HG03280 (cell line): Measurements from ENCODE around the gene CBX2.
A peak's percentile ranks its signal among the peaks of the same experiment; 100 is the strongest.

Source experiments
- ATAC-seq: cut with Tn5 transposase; IDR thresholded peaks from one replicate; pipeline ENCODE4 v1.9.1; 2021; ENCODE audit warnings: mild to moderate bottlenecking, moderate library complexity; ENCODE audit not compliant: unreplicated experiment

The CBX2 gene

DNA sequence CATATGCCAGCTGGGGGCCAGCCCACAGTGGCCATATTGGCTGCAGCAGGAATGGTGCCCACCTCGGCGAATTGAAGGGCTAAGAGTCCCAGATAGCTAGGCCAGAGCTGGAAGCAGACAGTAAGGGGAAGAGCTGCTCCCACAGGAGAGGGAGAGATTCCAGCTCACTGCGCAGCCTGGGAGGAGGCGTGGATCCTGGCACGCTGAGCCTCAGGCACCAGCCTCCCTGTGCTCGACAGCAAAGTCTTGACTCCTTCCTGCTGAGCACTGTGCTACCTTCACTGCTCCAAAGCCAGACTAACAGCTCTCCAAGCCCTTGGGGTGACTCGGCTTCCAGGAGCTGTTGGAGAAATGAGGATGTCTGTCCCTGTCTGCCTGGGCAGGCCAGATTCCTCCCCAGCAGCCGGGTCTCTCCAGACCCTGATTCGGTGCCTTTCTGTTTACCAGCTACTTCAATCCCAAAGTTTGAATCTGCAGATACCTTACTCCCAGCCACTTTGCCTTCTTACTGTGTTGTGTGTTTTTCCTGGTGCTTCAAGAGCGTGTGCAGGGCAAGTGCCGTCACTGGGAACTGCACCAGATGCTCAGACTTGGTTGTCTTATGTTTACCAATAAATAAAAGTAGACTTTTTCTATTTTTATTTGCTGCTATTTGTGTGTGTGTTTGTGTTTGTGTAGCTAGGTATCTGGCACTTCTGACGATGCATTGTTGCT is 9.1 kb downstream of the CBX2 start:
- ATAC-seq = no peak

DNA sequence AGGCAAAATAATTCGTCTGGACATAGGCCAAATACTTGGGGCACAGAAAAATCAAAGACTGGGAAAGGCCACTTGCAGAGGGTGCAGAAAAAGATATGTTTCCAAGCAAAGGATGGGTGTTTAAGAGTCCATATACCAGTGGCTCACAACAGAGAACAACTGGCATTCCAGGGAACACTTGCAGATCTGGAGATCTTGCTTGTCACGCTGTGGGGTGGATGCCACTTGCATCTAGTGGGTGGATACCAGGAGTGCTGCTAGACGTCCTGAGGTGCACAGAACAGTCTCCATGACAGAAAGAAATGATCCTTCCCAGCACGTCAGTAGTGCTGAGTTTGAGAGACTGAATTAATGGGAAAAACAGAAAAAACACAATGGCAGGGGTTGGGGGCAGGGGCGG is 10.5 kb downstream of the CBX2 start:
- ATAC-seq = no peak

- no peak for ATAC-seq
These were observed 11.3 kb downstream of the CBX2 start for GRCh38 chr17:79788989-79789942.

DNA sequence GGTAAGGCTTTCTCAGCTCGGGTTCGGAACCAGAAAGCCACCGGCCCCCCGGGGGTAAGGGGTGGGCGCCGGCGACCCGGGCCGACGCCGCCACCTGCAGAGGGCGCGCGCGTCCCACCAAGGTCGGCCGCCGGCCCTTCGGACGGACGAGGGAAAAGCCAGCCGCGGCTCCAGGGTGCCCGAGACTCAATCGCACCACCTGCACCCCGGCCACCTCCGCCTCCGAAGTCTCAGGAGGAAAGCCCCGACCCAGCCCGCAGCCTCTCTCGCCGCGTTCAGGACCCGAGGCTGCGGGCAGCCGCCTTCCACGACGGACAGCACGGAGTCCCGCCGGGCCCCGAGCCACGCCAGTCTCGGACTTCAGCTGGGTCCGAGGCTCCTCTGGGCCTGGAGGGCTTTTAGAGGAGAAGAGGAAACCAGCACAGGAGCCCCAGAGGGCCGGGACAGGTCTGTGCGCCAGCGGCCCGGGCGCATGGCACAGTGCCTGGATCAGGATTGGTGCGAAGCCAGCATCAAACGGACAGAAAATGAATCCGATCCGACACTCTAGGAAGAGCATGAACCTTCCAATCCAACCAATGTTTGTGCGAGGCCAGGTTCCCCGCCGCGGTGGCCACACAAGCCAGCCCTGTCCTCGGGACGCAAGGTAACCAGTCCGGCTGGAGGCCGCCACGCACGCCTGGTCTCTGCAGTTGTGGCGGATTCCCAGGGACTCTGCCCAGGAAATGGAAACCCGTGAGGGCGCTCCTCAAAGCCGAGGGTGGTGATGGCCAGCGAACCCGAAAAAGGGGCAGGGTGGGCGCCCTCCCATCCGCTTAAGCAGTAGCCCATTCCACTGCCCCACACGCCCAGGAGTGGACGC is 12.2 kb downstream of the CBX2 start:
- ATAC-seq = no peak

DNA sequence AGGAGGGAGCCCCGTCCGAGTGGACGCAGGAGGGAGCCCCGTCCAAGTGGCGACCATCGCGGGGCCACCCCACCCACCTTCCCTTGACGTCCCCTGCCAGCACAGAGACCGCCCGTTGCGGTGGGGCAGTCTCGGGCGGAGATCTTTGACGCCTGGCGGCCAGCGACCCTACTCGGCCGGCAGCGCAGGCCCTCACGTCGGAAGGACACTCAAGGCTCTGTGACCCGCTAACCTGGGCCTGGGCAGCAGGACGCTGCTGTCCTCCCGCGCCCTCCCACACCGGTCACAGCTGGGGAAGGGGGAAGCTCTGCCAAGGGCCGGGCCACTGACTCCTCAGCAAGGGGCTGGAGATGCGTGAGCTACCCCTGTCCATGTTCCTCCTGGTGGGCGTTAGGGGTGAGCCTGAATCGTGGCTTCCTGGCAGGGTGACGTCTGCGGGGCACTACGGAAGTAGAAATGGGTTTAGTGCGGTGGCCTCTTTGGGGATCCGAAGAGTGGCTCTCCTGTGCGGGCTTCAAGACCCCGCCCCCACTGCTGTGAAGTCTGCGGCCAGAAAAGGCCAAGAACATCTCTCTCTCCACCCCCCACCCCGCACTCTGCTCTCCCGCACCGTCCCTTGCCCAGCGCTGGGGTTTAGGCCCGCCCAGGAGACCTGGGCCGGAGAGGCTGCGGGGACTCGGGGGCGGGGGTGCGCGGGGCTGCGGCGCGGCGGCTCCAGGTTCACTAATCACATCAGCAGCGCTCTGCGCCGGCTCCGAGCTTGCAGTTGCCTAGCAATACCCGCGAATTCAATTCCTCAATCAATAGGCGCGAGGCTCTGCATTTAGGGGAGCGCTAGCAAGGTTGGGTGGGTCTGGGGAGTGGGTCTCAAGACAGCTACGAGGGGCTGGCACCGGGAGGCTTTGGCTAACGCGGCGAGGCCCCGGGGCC is 13.1 kb downstream of the CBX2 start:
- ATAC-seq = no peak

- no peak for ATAC-seq
These were observed 13.8 kb downstream of the CBX2 start for GRCh38 chr17:79791735-79792161.

- ATAC-seq = no peak
These were observed 14.5 kb downstream of the CBX2 start for GRCh38 chr17:79792341-79792871.

DNA sequence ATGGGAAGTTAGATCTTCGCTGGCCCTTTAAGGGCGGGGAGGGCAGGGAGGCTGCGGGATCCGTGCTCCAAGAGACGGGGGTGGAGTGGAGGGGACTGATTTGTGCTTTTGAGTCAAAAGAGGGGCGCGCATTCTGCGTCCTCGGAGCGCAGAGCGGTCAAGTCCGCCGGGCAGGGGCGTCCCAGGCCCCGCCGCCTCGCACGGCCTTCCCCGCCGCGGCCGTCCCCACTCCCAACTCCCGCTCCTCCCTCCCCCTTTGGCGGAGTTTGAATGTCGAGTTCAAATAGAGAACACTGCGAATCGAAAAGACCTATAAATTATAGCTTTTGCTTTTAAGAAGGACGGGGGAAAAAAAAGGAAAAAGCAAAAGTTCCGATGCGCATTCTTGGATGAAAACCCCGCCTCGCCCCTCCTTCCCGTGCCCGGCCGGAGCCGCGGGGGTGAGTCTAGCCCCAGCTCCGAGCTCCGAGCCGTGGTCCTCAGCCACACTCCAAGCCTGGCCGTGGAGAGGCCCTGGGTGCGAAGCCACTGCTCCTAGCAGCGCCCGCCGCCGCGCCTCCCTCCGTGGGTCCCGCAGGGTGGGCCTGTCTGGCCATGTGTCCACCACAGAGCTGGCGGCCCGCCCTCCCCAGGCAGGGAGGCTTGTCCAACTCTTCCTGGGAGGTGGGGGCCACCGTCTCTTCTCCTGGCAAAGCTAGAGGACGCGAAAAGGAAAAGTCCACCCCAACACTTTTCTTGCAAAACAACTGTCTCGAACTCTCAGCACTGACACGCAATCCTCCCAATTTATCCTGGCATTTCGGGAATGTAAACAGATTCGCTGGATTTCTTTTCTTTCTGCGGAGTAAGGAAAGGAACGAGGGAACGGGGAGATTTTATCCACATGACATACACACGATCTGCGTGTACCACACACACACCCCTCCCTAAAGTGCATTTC is 15.3 kb downstream of the CBX2 start:
- ATAC-seq = no peak

DNA sequence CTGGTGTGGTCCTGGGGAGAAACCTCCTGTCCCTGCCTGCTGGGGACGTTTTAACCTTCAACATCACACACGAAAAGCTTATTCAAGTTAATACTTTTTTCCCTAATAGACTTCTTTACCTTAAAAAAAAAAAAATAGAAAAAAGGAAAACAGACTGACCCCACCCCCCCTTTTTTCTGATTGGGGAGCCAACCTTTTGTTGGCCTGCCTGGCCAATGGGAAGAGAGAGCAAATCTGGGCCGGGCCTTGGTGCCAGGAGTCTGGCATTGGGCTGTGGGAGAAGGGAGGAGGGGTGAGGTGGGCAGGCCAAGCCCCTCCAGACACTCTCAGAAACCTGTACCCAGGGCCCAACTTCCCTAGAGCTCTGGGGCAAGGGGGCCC is 16.0 kb downstream of the CBX2 start:
- ATAC-seq = no peak

GRCh38 chr17:79794659-79795511 is 16.9 kb downstream of the CBX2 start:
- no peak for ATAC-seq

DNA sequence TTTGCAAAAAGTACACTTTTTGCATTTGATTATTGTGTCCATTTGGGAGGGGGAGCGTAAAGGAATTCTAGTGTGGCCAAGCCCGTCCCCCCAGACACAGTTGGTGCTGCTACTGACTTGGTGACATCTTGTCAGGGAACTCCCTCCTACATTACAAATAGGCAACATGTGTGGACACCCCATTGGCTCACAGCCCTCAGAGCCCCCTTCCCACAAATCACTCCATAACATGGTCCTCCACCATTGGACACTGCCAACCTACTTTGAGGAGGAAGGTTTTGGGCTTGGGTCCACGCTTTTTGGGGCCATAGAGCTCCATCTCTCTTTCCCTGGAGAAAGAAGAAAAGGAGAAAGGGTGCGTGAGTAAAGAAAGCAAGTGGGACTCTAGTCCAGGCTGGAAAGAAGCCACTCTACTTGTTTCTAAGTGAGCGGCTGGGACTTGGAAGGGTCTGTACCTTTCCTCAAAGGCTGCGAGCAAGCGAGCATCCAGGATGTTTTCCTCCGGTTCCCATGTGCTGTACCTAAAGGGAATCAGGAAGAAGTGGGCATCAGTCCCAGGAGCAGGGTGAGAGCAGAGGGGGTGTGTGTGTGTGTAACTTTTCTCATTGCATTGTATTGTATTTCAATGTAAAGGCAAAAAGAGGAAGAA is 18.0 kb downstream of the CBX2 start:
- no peak for ATAC-seq

DNA sequence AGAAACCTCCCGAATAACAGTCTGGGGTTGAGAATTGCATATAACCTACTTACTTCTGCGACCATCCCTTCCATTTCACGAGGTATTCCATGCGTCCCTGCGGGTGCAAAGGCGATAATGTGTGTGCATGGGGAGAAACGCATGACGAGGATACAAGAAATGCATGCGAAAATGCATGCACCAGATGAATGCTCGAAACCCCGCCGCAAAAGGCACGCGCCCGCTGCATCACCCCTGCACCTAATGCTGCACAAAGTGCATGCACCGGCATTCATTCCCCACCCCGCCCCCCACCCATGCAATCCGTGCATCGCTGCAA is 18.5 kb downstream of the CBX2 start:
- ATAC-seq = no peak

DNA sequence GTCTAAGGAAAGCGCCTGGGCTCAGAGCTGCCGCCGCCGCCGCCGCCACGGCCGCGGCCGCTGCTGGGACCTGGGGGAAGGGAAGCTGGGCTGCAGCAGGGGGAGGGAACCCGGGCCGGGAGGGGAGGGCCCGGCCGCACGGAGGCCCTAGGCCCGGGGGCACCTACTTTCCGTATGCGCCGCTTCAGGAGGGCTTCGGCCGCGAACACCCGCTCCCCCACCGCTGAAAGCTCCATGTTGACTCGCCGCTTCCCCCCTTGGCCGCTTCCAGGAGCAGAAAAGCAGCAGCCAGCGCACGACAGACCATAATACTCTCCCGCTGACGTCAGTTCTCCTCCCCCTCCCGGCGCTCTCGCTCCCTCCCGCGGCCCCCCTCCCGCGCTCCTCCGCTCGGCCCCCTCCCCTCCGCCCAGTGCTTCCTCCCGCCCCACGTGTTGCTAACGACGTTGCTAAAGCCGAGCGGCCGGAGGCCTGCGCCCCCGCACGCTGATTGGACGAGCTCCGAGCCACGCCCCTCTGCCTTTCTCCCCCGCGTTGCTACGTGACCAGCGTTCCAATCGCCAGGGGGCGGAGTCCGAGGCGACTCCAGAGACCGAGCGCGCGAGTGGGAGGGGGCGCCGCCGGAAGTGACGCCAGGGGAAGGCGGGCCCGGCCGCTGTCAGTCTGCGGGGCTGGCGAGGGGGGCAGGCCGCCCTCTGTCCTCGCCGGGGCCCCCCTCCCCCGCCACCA is 19.0 kb downstream of the CBX2 start, which contains the start of gene CBX8:
CBX8 (minus strand) TSS at position 315 of the 729 bp plus-strand sequence; CDS start at position 236, 79 bp downstream.
- ATAC-seq = peak; percentile 89

DNA sequence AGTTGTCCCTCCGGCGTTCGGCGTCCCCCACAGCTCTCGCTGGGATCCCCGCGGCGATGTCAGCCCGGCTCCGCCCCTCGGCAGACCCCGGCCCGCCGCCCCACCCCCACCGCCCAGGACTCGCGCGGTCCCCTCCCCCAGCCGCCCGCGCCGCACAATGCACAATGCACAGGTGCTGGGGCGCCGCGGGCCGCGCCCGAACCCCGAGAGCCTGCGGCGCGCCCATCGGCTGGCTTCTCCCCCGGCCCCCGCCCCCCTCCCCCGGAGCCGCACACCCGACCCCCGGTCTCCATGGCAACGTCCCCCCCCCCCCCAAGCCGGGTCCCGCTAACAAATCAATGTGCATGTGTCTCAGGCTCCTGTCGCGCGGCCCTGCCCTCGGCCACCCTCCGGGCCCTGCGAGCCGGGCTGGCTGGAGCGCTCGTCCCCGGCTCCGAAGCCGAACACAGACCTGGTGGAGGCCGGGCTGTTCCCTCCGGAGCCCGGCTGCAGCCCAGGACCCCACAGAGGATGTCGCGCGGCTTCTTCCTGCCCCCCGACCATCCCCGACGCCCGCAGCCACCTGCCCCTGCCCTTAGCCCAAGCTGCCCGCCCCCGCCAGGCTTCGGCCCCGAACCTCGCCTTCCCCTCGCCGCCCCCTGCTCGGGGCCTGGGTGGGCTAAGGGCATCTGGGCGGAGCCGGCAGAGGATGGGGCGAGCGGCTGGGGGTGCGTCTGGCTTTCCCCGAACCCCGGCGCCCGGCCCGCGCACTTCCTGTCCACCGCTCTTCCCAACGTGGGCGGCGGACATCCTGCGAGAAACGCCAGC is 19.7 kb downstream of the CBX2 start:
- ATAC-seq = peak; percentile 17

DNA sequence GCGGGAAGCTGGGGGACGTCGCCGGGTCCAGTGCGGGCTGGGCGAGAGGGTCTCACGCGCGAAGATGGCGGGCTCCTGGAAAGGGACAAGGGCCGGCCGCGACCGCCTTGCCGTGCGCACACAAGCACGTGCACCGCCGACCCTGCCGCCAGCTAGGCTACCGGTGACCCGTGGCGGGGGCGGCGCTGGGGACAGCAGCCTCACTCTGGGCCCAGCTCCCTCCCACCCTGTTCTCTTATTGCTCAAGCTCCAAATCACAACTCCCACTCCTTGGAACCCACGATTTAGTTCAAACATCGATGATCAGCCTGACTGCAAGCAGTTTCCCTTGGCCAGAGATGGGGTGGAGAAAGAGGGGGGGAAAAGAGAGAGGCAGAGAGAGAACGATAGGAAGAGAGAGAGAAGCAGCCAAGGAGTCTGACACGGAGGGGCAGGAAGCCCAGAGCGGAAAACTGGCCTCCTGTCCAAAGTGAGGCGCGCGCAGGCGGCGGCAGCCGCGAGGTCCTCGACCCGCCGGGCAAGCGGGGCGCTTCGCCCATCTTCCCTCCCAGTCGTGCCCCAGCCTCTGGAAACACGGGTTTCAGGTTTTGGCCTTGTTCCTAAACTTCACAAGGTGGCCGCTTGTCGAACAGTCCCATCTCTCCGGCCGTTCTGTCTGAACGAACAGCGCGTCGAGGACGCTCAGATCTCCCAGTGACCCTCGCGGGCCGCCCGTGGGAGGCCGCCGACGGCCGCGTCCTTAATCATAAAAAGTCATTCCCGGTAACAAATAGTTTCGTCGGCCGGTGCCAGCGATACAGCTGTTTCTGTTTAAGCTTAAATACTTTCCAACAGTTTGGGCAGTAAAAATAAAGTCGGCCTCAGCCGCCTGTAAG is 20.6 kb downstream of the CBX2 start:
- no peak for ATAC-seq
